ENCODE results near the gene KLF1.

Gene KLF1

GRCh38 chr19:12838182-12838885, 48.7 kb downstream of the KLF1 start, which contains the start of gene MAST1:
MAST1 (plus strand) TSS chr19:12838515; CDS start chr19:12838573, 58 bp downstream.
- DNase-seq (ENCODE audit: low read depth, low spot score) = no peak

DNA sequence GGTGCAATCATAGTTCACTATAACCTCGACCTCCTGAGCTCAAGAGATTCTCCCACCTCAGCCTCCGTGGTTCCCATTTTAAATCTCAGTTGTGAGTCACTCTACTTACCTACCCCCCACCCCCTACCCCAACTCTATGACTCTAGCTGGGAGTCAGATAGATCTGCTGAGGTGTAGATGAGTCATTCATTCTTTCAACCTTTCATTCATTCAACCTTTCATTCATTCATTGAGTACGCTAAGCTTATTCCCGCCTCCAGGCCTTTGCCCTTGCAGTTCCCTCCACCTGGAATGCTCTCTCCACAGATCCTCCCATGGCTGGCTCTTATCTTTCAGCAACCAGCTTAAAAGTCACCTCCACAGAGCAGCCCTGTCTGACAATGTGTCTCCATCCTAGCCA, 49.8 kb downstream of the KLF1 start:
- DNase-seq (ENCODE audit: low read depth, low spot score) = no peak

DNA sequence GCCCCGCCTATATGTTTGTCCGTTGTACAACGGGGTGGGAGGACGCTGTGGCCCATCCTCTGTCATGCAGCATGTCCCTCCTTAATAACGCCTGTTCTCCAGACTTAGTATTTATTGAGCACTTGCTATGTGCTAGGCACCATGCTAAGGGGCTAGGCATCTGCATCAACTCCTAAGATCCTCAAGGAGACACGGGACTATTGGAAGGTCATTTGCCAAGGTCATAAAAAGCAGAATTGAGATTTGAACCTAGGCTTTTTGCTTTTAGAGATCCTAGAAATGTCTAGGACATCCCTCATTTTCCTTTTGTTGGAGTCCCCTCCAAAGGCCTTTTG, 50.5 kb downstream of the KLF1 start:
- no peak for DNase-seq (ENCODE audit: low read depth, low spot score)

DNA sequence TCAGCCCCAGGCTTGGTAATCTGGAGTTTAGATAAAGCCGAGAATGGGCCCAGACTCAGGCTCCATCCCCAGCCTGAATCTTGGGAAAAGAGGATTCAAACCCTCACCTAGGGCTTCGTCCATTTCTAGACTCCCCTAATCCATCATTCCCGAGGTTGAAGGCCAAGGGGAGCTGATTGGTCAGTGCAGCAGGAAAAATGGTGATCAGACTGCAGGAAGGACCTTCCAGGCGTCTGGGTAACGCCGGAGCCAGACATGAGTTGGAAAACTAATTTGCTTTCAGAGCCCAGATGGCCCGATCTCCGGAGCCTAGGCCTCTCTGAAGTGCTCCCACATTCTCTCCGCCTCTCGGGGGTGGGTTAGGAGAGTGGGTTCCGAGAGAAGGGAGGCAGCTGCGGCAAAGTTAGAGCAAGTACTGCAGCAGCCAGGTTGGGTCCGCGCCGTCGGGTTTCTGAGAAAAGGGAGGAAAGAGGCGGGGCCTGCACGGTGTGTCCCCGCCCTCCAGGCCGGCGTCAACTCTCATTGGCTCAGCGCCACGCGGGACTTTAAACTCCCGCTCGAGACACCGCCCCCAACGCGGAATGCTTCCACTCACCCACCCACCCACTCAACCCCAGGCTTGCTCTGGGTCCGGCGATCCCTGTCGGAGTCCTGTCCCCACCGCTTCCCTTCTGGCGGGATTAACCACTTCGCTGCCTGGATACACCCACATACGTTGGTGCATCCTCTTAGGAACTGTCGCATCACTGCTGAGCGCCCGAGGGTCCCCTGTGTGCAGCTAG, 51.8 kb downstream of the KLF1 start:
- DNase-seq (ENCODE audit: low read depth, low spot score) = no peak

DNA sequence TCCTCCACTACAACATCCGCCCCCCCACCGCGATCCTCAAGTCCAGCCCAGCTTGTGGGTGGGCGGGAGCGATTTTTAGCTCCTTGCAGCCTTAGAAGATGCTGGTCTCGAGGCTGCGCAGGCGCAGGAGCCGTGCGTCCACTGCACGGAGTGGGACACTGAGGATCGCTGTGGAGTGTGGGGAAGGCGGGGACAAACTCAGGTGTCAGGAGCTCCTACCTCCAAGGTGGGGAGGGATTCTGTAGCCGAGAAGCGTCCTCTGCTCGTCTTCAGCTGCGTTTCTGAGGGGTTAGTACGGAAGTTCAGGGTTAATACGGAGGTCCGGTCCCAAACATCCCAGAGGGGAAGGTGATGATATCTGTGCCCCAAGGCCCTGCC, 52.4 kb downstream of the KLF1 start, which contains the start of gene RTBDN:
TSS of gene RTBDN (minus strand) at position 14 of the 378 bp plus-strand sequence. CDS start 4,600 bp downstream, outside the sequence.
- no peak for DNase-seq (ENCODE audit: low read depth, low spot score)
